OCI-LY1 (cell line): Measurements from ENCODE around the gene PEX11B.

Experiments
- CTCF ChIP-seq: fragments of 200-600 bp; sonication (generic), shearing (Covaris generic); IDR thresholded peaks from 2 replicates; pipeline ENCODE4 v1.5.1; 2017; ENCODE audit warnings: mild to moderate bottlenecking, antibody characterized with exemption, low read length, moderate library complexity, mixed read lengths
- EZH2 ChIP-seq: fragments of 200-600 bp; sonication (generic), shearing (Covaris generic); IDR thresholded peaks from 2 replicates; pipeline ENCODE4 v1.8.0; 2017; ENCODE audit warnings: borderline replicate concordance, mixed run types, mild to moderate bottlenecking, antibody characterized with exemption, low read length, moderate library complexity, mixed read lengths

GRCh38 chr1:145917595-145917994 is 922 bp downstream of the PEX11B start:
- TF ChIP-seq CTCF: no peak
- TF ChIP-seq EZH2: no peak
